DMS153 (cell line): ENCODE results near the gene THADA.
"Not testable (repeated sequence)": the region's sequence is repeated elsewhere in the genome, so short reads cannot be mapped to it uniquely, and the experiment has no call there.

Experiments
- DNase-seq: peaks from one replicate; lab custom pipeline; 2025; lab: John Stamatoyannopoulos, UW

THADA gene

GRCh38 chr2:43412114-43412753 is 183.6 kb downstream of the THADA start:
- no peak for DNase-seq

GRCh38 chr2:43410055-43410604 is 185.7 kb downstream of the THADA start:
- no peak for DNase-seq

- no peak for DNase-seq
Measured at GRCh38 chr2:43408407-43409160, 187.3 kb downstream of the THADA start.

GRCh38 chr2:43407935-43408334 is 187.9 kb downstream of the THADA start:
- DNase-seq = no peak

- no peak for DNase-seq
Measured at GRCh38 chr2:43406651-43407279, 189.1 kb downstream of the THADA start.

- DNase-seq = no peak
Measured at GRCh38 chr2:43405829-43406228, 190.0 kb downstream of the THADA start.

- DNase-seq = no peak
Measured at GRCh38 chr2:43402452-43402937, 193.3 kb downstream of the THADA start.

- DNase-seq = no peak
Measured at GRCh38 chr2:43402002-43402401, 193.8 kb downstream of the THADA start.

- DNase-seq = no peak
Measured at GRCh38 chr2:43400508-43400907, 195.3 kb downstream of the THADA start.

GRCh38 chr2:43399515-43400264 is 196.1 kb downstream of the THADA start:
- DNase-seq = no peak

- DNase-seq = no peak
Measured at GRCh38 chr2:43399098-43399497, 196.7 kb downstream of the THADA start.

- DNase-seq = no peak
Measured at GRCh38 chr2:43397821-43398220, 198.0 kb downstream of the THADA start.

GRCh38 chr2:43397411-43397810 is 198.4 kb downstream of the THADA start:
- no peak for DNase-seq

GRCh38 chr2:43396344-43396743 is 199.5 kb downstream of the THADA start:
- not testable (repeated sequence) for DNase-seq

GRCh38 chr2:43393918-43394317 is 201.9 kb downstream of the THADA start:
- DNase-seq = no peak

- no peak for DNase-seq
Measured at GRCh38 chr2:43391878-43392215, 204.0 kb downstream of the THADA start.

GRCh38 chr2:43391201-43391877 is 204.5 kb downstream of the THADA start:
- no peak for DNase-seq

- DNase-seq = no peak
Measured at GRCh38 chr2:43389581-43390466, 206.0 kb downstream of the THADA start.

GRCh38 chr2:43388371-43388770 is 207.5 kb downstream of the THADA start:
- DNase-seq = no peak
